ENCODE data around the gene MYCT1.

DNA sequence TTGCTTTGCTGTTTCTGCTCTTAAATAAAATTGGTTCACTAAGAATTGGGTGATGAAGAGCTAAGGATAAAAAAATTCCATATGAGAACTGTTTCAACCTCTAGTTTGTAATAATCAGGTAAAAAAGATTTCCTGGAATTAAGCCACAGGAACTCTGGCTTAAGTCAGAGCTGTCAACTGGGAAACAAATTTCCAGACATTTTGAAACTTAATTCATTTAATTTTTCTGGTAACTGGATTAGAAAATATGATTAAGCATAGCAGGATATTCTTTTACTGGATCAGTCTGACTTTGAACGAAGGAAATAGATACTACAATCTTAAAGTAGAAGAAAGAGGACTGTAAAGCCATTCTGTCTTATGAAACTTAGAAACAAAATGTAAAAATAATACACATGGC, 51.6 kb downstream of the MYCT1 start:
- TF ChIP-seq POLR2A (IDR thresholded peaks at IDR 0.05) (no peak), EP300 (IDR thresholded peaks at IDR 0.05) (no peak), POLR2AphosphoS5 (IDR thresholded peaks at IDR 0.05) (no peak)
- TF ChIP-seq, protein P1, sequence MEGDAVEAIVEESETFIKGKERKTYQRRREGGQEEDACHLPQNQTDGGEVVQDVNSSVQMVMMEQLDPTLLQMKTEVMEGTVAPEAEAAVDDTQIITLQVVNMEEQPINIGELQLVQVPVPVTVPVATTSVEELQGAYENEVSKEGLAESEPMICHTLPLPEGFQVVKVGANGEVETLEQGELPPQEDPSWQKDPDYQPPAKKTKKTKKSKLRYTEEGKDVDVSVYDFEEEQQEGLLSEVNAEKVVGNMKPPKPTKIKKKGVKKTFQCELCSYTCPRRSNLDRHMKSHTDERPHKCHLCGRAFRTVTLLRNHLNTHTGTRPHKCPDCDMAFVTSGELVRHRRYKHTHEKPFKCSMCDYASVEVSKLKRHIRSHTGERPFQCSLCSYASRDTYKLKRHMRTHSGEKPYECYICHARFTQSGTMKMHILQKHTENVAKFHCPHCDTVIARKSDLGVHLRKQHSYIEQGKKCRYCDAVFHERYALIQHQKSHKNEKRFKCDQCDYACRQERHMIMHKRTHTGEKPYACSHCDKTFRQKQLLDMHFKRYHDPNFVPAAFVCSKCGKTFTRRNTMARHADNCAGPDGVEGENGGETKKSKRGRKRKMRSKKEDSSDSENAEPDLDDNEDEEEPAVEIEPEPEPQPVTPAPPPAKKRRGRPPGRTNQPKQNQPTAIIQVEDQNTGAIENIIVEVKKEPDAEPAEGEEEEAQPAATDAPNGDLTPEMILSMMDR (IDR thresholded peaks at IDR 0.05), result no peak
